Transverse colon (tissue), 4 donors: Measurements from ENCODE around the gene ST8SIA1. TPM values are rescaled to one million over a fixed set of nuclear protein-coding genes. Genes with fewer than 3 reads are reported as not detected.

Source experiments
- DNase-seq: peaks from one replicate; pipeline ENCODE4 v3.0.0-alpha.2; 2019
- H3K27ac ChIP-seq, 4 donors: fragments of 200-600 bp; sonication (generic); 2 replicates each; pipeline ENCODE4 v1.5.1; 2016 to 2018; ENCODE audit warnings: inconsistent platforms in 4 of 4
- H3K27me3 ChIP-seq: fragments of 200-600 bp; sonication (generic); 2 replicates; pipeline ENCODE4 v1.5.1; 2017; ENCODE audit warnings: inconsistent platforms
- H3K36me3 ChIP-seq, 4 donors: fragments of 200-600 bp; sonication (generic); 2 replicates each; pipeline ENCODE4 v1.5.1; 2017 to 2019; ENCODE audit warnings: inconsistent platforms in 4 of 4
- H3K4me1 ChIP-seq, 4 donors: fragments of 200-600 bp; sonication (generic); 2 replicates each; pipeline ENCODE4 v1.5.1; 2017 to 2020; ENCODE audit warnings: inconsistent platforms in 4 of 4
- H3K4me3 ChIP-seq, 4 donors: fragments of 200-600 bp; sonication (generic); 1 replicate in 1 of 4; 2 replicates in 3 of 4; pipeline versions ENCODE4 v1.5.1 to v1.6.1; 2017 to 2019; ENCODE audit warnings: inconsistent platforms in 4 of 4
- H3K9me3 ChIP-seq, 2 donors: fragments of 200-600 bp; sonication (generic); 2 replicates each; pipeline ENCODE4 v1.5.1; 2017 to 2019; ENCODE audit warnings: inconsistent platforms in 2 of 2
- CTCF ChIP-seq, 5 experiments: fragments of 200-600 bp in 3 of 5; fragments of 450-650 bp in 2 of 5; sonication (generic) in 3 of 5; IDR thresholded peaks; 1 replicate in 2 of 5; 2 replicates in 3 of 5; pipeline ENCODE4 v1.5.1; 2016 to 2017; ENCODE audit warnings: antibody characterized with exemption in 5 of 5, inconsistent platforms in 3 of 5, mild to moderate bottlenecking in 2 of 5, moderate library complexity in 1 of 5
- EP300 ChIP-seq: sonication (generic); formaldehyde crosslinking; IDR thresholded peaks from one replicate; pipeline ENCODE4 v1.6.1; 2017; ENCODE audit warnings: antibody characterized with exemption, low read depth
- POLR2A ChIP-seq: fragments of 450-650 bp; IDR thresholded peaks from one replicate; pipeline ENCODE4 v1.6.1; 2016; ENCODE audit warnings: antibody characterized with exemption, mild to moderate bottlenecking, moderate library complexity
- POLR2AphosphoS5 ChIP-seq, 3 donors: sonication (generic); formaldehyde crosslinking; IDR thresholded peaks; one replicate each; pipeline ENCODE4 v1.6.1; 2016; ENCODE audit warnings: antibody characterized with exemption in 3 of 3
- WGBS, 2 donors: methylation state at CpG; one replicate each; pipeline ENCODE4 v1.1.5; 2018; ENCODE audit warnings: low coverage in 1 of 2; 5-methylcytosine and 5-hydroxymethylcytosine counted together
- in situ Hi-C, 4 donors: fragments of 200-750 bp; cut with MboI; loops; one replicate each; pipeline versions ENCODE4 v1.15.0 to v1.15.1; 2017; ENCODE audit warnings: low sequenced_read_pairs in 3 of 4, low pct_ligation_motif_present in 1 of 4, low pct_unique_long_range_greater_than_20kb in 1 of 4
- intact Hi-C: fragments of 100-400 bp; cut with DNase I; formaldehyde crosslinking; loops from one replicate; pipeline ENCODE4 v1.15.1; 2023; ENCODE audit warnings: low total_unique reads
- total RNA-seq, 4 donors: library from RNA; depleted of rRNA; stranded (reverse); fragments of >200 nt; gene quantifications; one replicate each; pipeline ENCODE4 v1.1.0, GENCODE V29; 2016

The ST8SIA1 gene
- total RNA-seq, 4 donors from 2014 or later = 1.4 to 4.5 (median 3.9) TPM

DNA sequence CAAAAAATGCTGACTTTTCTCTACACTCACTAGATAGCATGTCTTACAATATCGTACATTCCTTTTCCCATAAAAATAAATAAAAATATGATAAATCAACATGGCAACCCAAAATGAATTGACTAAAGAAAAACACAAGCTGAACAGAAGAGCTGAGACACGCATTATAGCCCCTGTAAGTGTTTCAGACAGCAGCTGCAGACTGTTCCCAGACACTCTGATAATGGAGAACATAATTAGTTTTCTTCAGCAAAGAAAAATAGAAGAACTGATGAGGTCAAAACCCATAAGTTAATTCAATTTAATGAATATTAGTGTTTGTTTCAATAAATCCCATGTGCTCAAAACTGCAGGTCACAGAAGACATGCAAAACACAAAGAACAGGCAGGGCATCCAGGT is 23.8 kb downstream of the ST8SIA1 start:
- intact Hi-C loops (no loop called here), in situ Hi-C loops (no loop called here)
- H3K27ac ChIP-seq = no peak overlapping the region

DNA sequence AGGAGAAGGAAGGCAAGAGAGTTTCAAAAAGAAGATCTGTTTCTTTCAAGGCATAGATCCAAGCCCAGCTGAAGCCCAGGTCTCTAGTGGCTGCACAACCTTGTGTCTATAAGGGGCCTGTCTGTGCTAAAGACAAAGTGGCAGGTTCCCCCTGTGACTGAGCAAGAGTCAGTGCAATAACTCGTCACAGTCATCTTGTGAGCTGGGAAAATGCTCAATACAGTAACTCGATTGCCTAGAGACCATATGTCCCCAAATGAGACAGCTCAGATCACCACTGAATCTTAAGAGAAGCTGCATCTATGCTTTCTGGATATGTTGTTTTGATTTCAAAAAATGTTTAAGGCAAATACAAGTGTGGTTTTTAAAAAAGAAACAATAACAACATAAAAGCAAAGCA is 24.2 kb downstream of the ST8SIA1 start:
- Histone ChIP-seq H3K36me3 (no peaks in the 10 kb centered on the region), H3K9me3 (no peaks in the 10 kb centered on the region), H3K4me1 (peaks cover 0 to 5% (median 0%) of the 10 kb centered on the region in 4 donors), H3K27ac (no peak overlapping the region), H3K27me3 (no peaks in the 10 kb centered on the region), H3K4me3 (no peak overlapping the region)
- WGBS, 2 donors = 77 to 86% methylated on average over 1 to 2 of the region's 2 CpGs
- no peak for DNase-seq
- in situ Hi-C loops (no loop called here), intact Hi-C loops (no loop called here)
- TF ChIP-seq POLR2AphosphoS5 (IDR thresholded peaks at IDR 0.05) (no peak), CTCF (IDR thresholded peaks at IDR 0.05) (no peak), POLR2A (no peak), EP300 (no peak)

More for the DNA sequence above, 23.8 kb downstream of the ST8SIA1 start:
- Histone ChIP-seq H3K4me3 (no peak overlapping the region), H3K36me3 (no peaks in the 10 kb centered on the region), H3K4me1 (peaks cover 0 to 5% (median 0%) of the 10 kb centered on the region in 4 donors), H3K27me3 (no peaks in the 10 kb centered on the region), H3K9me3 (no peaks in the 10 kb centered on the region)
- no peak for DNase-seq
- no peak for TF ChIP-seq CTCF (IDR thresholded peaks at IDR 0.05)
- no peak for TF ChIP-seq EP300
- TF ChIP-seq POLR2AphosphoS5 (IDR thresholded peaks at IDR 0.05) = no peak
- no peak for TF ChIP-seq POLR2A
- 87 to 88% methylated on average over 2 of the region's 2 CpGs for WGBS, 2 donors

GRCh38 chr12:22307811-22308210 is 26.7 kb downstream of the ST8SIA1 start:
- intact Hi-C loops = no loop called here
- WGBS, 2 donors = 81 to 82% methylated on average over 2 of the region's 2 CpGs

GRCh38 chr12:22306311-22306710 is 28.2 kb downstream of the ST8SIA1 start:
- no peaks in the 10 kb centered on the region for H3K9me3 ChIP-seq
- intact Hi-C loops (no loop called here), in situ Hi-C loops (no loop called here)
- H3K27me3 ChIP-seq = no peaks in the 10 kb centered on the region
- no peak overlapping the region for H3K4me3 ChIP-seq
- no peaks in the 10 kb centered on the region for H3K36me3 ChIP-seq
- no peak overlapping the region for H3K27ac ChIP-seq
- DNase-seq = no peak
- TF ChIP-seq POLR2AphosphoS5 (IDR thresholded peaks at IDR 0.05) (no peak), CTCF (IDR thresholded peaks at IDR 0.05) (no peak), POLR2A (no peak), EP300 (no peak)
- no peaks in the 10 kb centered on the region for H3K4me1 ChIP-seq

More at GRCh38 chr12:22307811-22308210, 26.7 kb downstream of the ST8SIA1 start:
- H3K27me3 ChIP-seq = no peaks in the 10 kb centered on the region
- no peaks in the 10 kb centered on the region for H3K36me3 ChIP-seq
- no peak overlapping the region for H3K27ac ChIP-seq
- H3K9me3 ChIP-seq = no peaks in the 10 kb centered on the region
- peaks cover 0 to 5% (median 0%) of the 10 kb centered on the region in 4 donors for H3K4me1 ChIP-seq
- DNase-seq = no peak
- in situ Hi-C loops = no loop called here
- no peak for TF ChIP-seq EP300
- TF ChIP-seq CTCF (IDR thresholded peaks at IDR 0.05) = no peak
- TF ChIP-seq POLR2AphosphoS5 (IDR thresholded peaks at IDR 0.05) = no peak
- no peak for TF ChIP-seq POLR2A
- no peak overlapping the region for H3K4me3 ChIP-seq
